Endothelial cell of umbilical vein (primary cell): ENCODE data around the gene UBE2E3.

Experiments used
- EZH2 ChIP-seq: IDR thresholded peaks from 2 replicates; pipeline ENCODE4 v1.6.1; 2012; ENCODE audit warnings: borderline replicate concordance, low read depth, mild to moderate bottlenecking, moderate library complexity, low read length, inconsistent platforms; ENCODE audit not compliant: severe bottlenecking
- JUN ChIP-seq: IDR thresholded peaks from 2 replicates; pipeline ENCODE4 v1.6.1; 2011; ENCODE audit warnings: borderline replicate concordance, low read depth; ENCODE audit not compliant: insufficient read length, insufficient read depth
- POLR2A ChIP-seq: IDR thresholded peaks from 2 replicates; pipeline ENCODE4 v1.6.1; 2012; ENCODE audit warnings: low read depth, mild to moderate bottlenecking, control low read depth, low read length
- POLR2AphosphoS5 ChIP-seq: IDR thresholded peaks from 2 replicates; pipeline ENCODE4 v1.6.1; 2012; ENCODE audit warnings: low read depth, mild to moderate bottlenecking, control low read depth, low read length, moderate library complexity; ENCODE audit not compliant: insufficient read depth
- TF ChIP-seq, protein P1 (sequence below), 2 donors: IDR thresholded peaks; 1 replicate in 1 of 2; 2 replicates in 1 of 2; pipeline ENCODE4 v1.5.1; 2011; ENCODE audit warnings: low read length in 2 of 2, mild to moderate bottlenecking in 2 of 2, moderate library complexity in 2 of 2, control low read depth in 1 of 2, inconsistent platforms in 1 of 2, low read depth in 1 of 2; ENCODE audit not compliant: insufficient read depth in 1 of 2; ENCODE audit errors: extremely low read depth in 1 of 2

GRCh38 chr2:181105562-181105961, 125.2 kb downstream of the UBE2E3 start:
- TF ChIP-seq, protein P1, sequence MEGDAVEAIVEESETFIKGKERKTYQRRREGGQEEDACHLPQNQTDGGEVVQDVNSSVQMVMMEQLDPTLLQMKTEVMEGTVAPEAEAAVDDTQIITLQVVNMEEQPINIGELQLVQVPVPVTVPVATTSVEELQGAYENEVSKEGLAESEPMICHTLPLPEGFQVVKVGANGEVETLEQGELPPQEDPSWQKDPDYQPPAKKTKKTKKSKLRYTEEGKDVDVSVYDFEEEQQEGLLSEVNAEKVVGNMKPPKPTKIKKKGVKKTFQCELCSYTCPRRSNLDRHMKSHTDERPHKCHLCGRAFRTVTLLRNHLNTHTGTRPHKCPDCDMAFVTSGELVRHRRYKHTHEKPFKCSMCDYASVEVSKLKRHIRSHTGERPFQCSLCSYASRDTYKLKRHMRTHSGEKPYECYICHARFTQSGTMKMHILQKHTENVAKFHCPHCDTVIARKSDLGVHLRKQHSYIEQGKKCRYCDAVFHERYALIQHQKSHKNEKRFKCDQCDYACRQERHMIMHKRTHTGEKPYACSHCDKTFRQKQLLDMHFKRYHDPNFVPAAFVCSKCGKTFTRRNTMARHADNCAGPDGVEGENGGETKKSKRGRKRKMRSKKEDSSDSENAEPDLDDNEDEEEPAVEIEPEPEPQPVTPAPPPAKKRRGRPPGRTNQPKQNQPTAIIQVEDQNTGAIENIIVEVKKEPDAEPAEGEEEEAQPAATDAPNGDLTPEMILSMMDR (IDR thresholded peaks at IDR 0.05; ENCODE audit: extremely low read depth in 1 of 2, insufficient read depth in 1 of 2, low read depth in 1 of 2, low read length in 2 of 2): no peak
- no peak for TF ChIP-seq POLR2AphosphoS5
- no peak for TF ChIP-seq POLR2A
- no peak for TF ChIP-seq EZH2
- no peak for TF ChIP-seq JUN
